Hematopoietic multipotent progenitor cell treated with erythropoietin and hydrocortisone succinate and interleukin-3 and kit ligand, for 6 days (in vitro differentiated cells): ENCODE data around the gene TIGD7.

Experiments
- DNase-seq: peaks from one replicate; pipeline ENCODE4 v3.0.0-alpha.2; 2015

Gene TIGD7

GRCh38 chr16:3305109-3306068, at the start of gene TIGD7, which contains the start of gene ZNF75A:
Gene TIGD7 (minus strand): TSS chr16:3305430. CDS start chr16:3300614, 4,816 bp downstream.
Gene ZNF75A (plus strand): TSS chr16:3305497. CDS start chr16:3308429, 2,932 bp downstream.
- peak; percentile 94 for DNase-seq

- DNase-seq = no peak
Observed at GRCh38 chr16:3349175-3349574, 43.9 kb upstream of the TIGD7 start.

GRCh38 chr16:3348547-3349167, 43.4 kb upstream of the TIGD7 start:
- DNase-seq = peak; percentile 25

- DNase-seq = no peak
Observed at GRCh38 chr16:3347586-3347985, 42.4 kb upstream of the TIGD7 start.

- DNase-seq = no peak
Observed at GRCh38 chr16:3346041-3346440, 40.8 kb upstream of the TIGD7 start.

GRCh38 chr16:3328643-3329042, 23.4 kb upstream of the TIGD7 start:
- DNase-seq = no peak

- no peak for DNase-seq
Observed at GRCh38 chr16:3328104-3328503, 22.9 kb upstream of the TIGD7 start.

GRCh38 chr16:3327514-3327913, 22.3 kb upstream of the TIGD7 start:
- DNase-seq = no peak

- DNase-seq = no peak
Observed at GRCh38 chr16:3321816-3322215, 16.6 kb upstream of the TIGD7 start.

GRCh38 chr16:3317315-3317999, 12.2 kb upstream of the TIGD7 start:
- peak; percentile 15 for DNase-seq

GRCh38 chr16:3311496-3311895, 6.3 kb upstream of the TIGD7 start:
- no peak for DNase-seq

GRCh38 chr16:3306078-3306477, 848 bp upstream of the TIGD7 start:
- DNase-seq = no peak

GRCh38 chr16:3304370-3304769, 860 bp downstream of the TIGD7 start:
- DNase-seq = peak; percentile 13

GRCh38 chr16:3295783-3296182, 9.4 kb downstream of the TIGD7 start:
- DNase-seq = no peak

GRCh38 chr16:3295209-3295608, 10.0 kb downstream of the TIGD7 start:
- no peak for DNase-seq

- no peak for DNase-seq
Observed at GRCh38 chr16:3292604-3293003, 12.6 kb downstream of the TIGD7 start.

GRCh38 chr16:3289998-3290673, 15.1 kb downstream of the TIGD7 start:
- no peak for DNase-seq

GRCh38 chr16:3285131-3285530, 20.1 kb downstream of the TIGD7 start:
- no peak for DNase-seq

- peak; percentile 31 for DNase-seq
Observed at GRCh38 chr16:3283543-3284447, 21.4 kb downstream of the TIGD7 start.

- DNase-seq = peak; percentile 99
Observed at GRCh38 chr16:3282730-3283542, 22.3 kb downstream of the TIGD7 start, which contains the start of gene ZNF263. Gene ZNF263 (plus strand): TSS chr16:3283491. CDS start chr16:3283819, 328 bp downstream.
